IPS-20b (cell line): ENCODE measurements around the gene SS18L1.
A peak's percentile ranks its signal among the peaks of the same experiment; 100 is the strongest.

Source experiments
- H3K27ac ChIP-seq: one replicate; pipeline ENCODE4 v1.5.1; 2013; ENCODE audit warnings: low read length
- H3K27me3 ChIP-seq: 2 replicates; pipeline ENCODE4 v1.6.1; 2013; ENCODE audit warnings: mild to moderate bottlenecking, low read length, inconsistent platforms; ENCODE audit not compliant: insufficient read depth
- H3K36me3 ChIP-seq: 2 replicates; pipeline ENCODE4 v1.6.1; 2013; ENCODE audit warnings: low read depth, mild to moderate bottlenecking, inconsistent platforms, low read length, moderate library complexity; ENCODE audit not compliant: insufficient read depth
- H3K4me1 ChIP-seq: 2 replicates; pipeline ENCODE4 v1.6.1; 2013; ENCODE audit warnings: mild to moderate bottlenecking, control low read depth, inconsistent platforms, low read length, moderate library complexity; ENCODE audit not compliant: insufficient read depth
- H3K4me3 ChIP-seq: 2 replicates; pipeline ENCODE4 v1.5.1; 2013; ENCODE audit warnings: mild to moderate bottlenecking, low read length, inconsistent platforms
- H3K9ac ChIP-seq: 2 replicates; pipeline ENCODE4 v1.6.1; 2013; ENCODE audit warnings: low read depth, mild to moderate bottlenecking, inconsistent platforms, low read length, moderate library complexity
- H3K9me3 ChIP-seq: 2 replicates; pipeline ENCODE4 v1.6.1; 2013; ENCODE audit warnings: mild to moderate bottlenecking, low read depth, low read length, inconsistent platforms; ENCODE audit not compliant: insufficient read depth

The SS18L1 gene

DNA sequence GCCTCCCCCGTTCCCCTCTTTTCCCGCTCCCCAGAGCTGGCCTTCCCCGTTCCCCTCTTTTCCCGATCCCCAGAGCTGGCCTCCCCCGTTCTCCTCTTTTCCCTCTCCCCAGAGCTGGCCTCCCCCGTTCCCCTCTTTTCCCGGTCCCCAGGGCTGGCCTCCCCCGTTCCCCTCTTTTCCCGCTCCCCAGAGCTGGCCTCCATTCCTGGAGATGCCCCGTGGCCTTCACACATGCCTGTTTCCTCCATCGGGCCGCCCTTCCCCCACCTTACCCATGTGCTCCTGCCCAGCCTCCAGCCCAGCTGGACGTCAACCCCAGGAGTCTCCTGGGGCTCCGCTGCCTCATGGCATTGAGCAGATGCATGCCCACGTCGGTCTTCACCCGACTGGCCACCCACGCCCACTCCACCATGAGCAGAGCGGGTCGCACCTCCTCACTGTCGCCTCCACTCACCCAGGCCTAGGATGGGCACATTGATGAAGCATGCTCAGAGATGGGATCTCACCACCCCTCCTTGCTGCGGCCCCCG is 8.3 kb downstream of the SS18L1 start:
- H3K36me3 ChIP-seq, result peaks cover 22% of the 10 kb centered on the region
- H3K27ac ChIP-seq, result no peak overlapping the region
- H3K4me3 ChIP-seq, result no peak overlapping the region
- no peaks in the 10 kb centered on the region for H3K9me3 ChIP-seq
- H3K27me3 ChIP-seq, result no peaks in the 10 kb centered on the region
- H3K9ac ChIP-seq, result no peak overlapping the region
- peaks cover 25% of the 10 kb centered on the region for H3K4me1 ChIP-seq

DNA sequence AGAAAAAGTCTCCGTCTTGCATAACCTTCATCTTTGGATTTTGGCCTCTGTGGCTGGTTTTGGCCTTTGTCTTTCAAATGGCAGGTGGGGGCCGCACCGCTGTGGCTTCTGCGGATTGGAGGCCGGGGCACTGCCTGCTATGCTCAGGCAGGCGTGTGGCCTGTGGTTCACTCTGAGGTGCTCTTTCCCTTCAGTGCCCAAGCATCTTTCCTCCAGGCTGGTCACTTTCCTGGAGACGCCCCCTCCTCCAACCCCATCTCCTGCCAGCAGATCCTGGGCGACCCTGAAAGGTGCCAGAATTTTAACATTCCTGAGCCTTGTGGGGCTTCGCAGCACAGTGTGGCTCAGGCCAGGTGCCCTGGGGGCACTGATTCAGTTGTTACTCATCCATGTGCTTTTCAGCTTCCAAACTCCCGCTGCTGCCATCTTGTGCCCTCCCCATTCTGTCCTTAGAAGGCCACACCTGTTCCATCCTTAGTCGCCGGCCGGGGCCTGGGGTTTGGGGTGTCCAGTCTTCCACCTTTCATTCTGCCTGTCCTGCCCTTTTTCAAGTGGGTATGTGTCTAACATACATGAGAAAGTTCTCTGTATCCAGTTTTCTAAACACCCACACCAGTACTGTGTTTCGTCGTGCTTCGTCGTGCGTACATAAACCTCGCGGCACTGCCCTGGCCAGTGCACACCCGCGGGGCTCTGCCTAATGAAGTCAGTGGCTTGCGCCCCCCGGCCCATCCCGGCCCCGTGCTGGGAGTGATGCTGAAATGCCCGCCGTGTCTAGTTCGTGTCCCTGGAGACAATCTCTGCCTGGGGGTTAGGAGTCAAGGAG is 12.1 kb downstream of the SS18L1 start:
- peak overlapping the region; percentile 37 for H3K9ac ChIP-seq
- peaks cover 19% of the 10 kb centered on the region for H3K4me1 ChIP-seq
- H3K27ac ChIP-seq, result no peak overlapping the region
- no peaks in the 10 kb centered on the region for H3K9me3 ChIP-seq
- no peaks in the 10 kb centered on the region for H3K27me3 ChIP-seq
- H3K36me3 ChIP-seq, result peaks cover 34% of the 10 kb centered on the region
- no peak overlapping the region for H3K4me3 ChIP-seq

DNA sequence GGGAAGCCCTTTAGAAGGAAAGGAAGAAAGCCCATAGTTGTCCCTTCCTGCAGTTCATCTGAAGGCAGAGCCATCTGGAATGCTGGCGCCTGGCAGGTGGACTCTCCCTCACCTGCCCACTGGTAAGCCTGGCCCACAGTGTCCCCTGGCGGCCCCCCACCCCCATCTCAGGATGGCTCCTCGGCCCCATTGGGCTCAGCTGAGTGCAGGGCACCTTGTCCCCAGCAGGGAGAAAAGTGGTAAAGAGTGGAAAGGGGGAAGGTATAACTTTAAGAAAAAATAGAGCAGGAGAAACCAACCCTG is 12.6 kb downstream of the SS18L1 start:
- no peaks in the 10 kb centered on the region for H3K9me3 ChIP-seq
- no peaks in the 10 kb centered on the region for H3K27me3 ChIP-seq
- H3K9ac ChIP-seq, result no peak overlapping the region
- peaks cover 19% of the 10 kb centered on the region for H3K4me1 ChIP-seq
- H3K4me3 ChIP-seq, result no peak overlapping the region
- peaks cover 40% of the 10 kb centered on the region for H3K36me3 ChIP-seq
- H3K27ac ChIP-seq, result no peak overlapping the region

DNA sequence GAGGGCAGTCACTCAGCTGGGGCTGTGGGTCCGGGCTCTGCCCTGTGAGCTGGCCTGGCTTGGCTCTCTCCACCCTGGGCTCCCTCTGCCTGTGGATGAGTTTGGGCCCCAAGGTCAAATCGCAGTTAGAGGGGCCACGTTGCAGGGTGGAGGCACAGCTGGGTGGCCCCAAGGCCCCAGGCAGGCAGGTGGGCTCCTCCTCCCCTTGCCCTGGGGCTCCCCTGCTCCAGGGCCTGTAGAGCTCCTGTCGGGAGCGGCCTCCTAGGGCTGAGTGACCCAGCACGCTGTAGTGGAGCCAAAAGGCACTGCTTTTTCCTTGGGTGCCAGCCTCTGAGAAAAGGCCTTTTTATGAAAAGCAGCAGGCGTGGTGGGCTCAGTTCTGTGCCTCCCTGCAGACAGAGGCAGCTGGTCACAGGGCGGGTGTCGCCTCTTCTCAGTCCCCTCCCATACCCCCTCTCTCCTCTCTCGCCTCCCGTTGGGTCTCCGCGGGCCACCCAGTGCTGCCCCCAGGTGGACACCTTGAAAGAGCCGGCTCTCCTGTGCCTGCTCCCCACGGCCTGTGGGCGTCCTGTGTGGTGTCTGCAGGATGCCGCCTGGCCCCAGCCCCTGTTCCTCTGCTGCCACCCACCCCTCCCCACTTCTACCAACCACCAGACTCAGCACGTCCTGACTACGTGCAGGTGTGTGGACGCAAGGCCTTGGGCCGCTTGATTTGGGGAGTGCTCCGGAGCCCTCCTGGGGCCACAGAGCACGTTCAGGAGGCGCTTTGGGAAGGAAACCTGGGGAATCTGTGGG is 13.2 kb downstream of the SS18L1 start:
- H3K4me1 ChIP-seq, result peaks cover 19% of the 10 kb centered on the region
- no peaks in the 10 kb centered on the region for H3K9me3 ChIP-seq
- peaks cover 46% of the 10 kb centered on the region for H3K36me3 ChIP-seq
- no peak overlapping the region for H3K4me3 ChIP-seq
- H3K27me3 ChIP-seq, result no peaks in the 10 kb centered on the region
- peak overlapping the region; percentile 58 for H3K9ac ChIP-seq
- no peak overlapping the region for H3K27ac ChIP-seq

DNA sequence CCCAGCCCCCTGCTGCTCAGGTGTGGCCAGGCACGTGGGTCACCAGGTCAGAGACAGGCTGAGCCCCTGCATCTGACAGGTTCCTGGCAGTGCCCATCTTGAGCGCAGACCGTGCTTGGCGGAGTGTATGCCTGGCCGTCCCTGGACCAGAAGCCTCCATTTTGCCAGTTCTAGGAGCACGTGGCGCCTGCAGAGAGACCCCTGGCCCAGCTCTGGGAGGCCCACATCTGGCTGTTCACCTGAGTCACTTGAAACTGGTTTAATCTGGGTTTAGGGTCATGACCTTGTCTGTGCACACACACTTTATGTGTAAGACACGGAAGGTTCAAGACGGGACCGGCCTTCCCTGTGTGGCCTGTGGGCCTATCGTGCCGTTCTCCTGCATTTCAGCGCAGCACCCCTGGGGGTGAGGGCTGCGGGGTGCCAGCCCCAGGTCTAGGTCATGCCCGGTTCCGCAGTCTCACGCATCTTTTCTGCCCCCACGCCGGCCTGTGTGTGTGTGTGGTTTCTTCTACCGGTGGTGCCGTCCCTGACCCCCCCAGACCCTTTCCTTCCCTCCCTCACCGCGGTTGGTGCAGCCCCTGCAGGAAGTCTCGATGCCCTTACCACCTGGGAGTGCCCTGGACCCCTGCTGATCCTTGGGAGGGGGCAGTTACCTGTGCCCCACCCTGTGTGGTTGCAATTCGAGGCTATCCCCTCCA is 14.0 kb downstream of the SS18L1 start:
- Histone ChIP-seq H3K4me1 (peaks cover 19% of the 10 kb centered on the region), H3K9me3 (no peaks in the 10 kb centered on the region), H3K27ac (no peak overlapping the region), H3K27me3 (no peaks in the 10 kb centered on the region), H3K9ac (peak overlapping the region; percentile 21; the same call in 1 of the 2 replicates), H3K36me3 (peaks cover 53% of the 10 kb centered on the region), H3K4me3 (no peak overlapping the region)

DNA sequence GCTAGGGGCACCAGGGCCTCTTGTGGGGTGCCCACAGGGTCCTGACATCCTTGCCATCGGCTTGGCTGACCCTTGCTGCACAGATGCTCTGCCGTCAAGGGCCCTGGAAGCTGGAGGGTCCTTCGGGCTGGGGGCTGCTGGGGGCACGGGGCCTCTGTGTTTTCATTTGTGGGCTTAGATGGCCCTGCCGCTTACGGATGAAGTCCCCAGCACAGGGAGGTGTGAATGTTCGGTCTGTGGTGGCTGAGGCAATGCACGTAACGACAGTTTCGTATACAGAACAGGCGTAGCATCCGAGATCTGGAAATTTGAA is 14.5 kb downstream of the SS18L1 start:
- H3K36me3 ChIP-seq, result peaks cover 53% of the 10 kb centered on the region
- no peak overlapping the region for H3K4me3 ChIP-seq
- no peak overlapping the region for H3K27ac ChIP-seq
- no peaks in the 10 kb centered on the region for H3K9me3 ChIP-seq
- no peak overlapping the region for H3K9ac ChIP-seq
- no peaks in the 10 kb centered on the region for H3K27me3 ChIP-seq
- H3K4me1 ChIP-seq, result peaks cover 19% of the 10 kb centered on the region

DNA sequence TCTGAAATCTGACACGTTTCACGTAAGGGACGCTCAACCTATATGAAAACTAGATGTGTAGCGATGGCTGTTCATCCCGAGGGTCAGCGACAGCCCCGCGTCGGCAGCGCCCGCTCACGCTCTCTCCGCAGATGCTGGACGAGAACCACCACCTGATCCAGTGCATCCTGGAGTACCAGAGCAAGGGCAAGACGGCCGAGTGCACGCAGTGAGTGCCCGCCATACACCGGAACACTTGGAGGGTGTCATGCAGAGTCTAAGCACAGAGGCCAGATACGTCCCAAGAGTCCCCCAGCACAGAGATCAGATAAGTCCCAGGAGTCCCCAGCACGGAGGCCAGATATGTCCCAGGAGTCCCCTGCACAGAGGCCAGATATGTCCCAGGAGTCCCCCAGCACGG is 15.0 kb downstream of the SS18L1 start:
- H3K9me3 ChIP-seq, result no peaks in the 10 kb centered on the region
- no peak overlapping the region for H3K4me3 ChIP-seq
- H3K27me3 ChIP-seq, result no peaks in the 10 kb centered on the region
- H3K27ac ChIP-seq, result no peak overlapping the region
- H3K4me1 ChIP-seq, result peaks cover 19% of the 10 kb centered on the region
- H3K9ac ChIP-seq, result no peak overlapping the region
- peaks cover 53% of the 10 kb centered on the region for H3K36me3 ChIP-seq

DNA sequence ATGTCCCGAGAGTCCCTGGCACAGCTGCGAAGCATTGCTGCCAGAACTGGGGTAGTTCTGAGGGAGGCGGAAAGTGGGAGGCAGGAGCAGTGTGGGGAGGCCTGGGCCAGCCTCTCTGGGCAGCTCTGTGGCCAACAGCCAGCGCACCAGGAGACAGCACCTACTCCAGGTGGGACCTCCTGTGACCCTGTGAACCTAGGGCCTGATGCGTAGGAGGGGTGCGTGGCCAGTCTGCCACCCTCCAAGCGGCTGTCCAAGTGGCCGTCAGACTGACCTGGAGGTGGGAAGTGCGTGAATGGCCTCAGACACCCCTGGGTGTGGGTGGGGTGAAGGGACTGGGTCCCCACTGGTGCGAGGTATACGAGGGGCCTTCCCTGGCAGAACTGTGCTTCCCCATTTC is 15.5 kb downstream of the SS18L1 start:
- no peak overlapping the region for H3K27ac ChIP-seq
- H3K36me3 ChIP-seq, result peaks cover 53% of the 10 kb centered on the region
- no peaks in the 10 kb centered on the region for H3K9me3 ChIP-seq
- H3K27me3 ChIP-seq, result no peaks in the 10 kb centered on the region
- H3K4me3 ChIP-seq, result no peak overlapping the region
- H3K9ac ChIP-seq, result no peak overlapping the region
- H3K4me1 ChIP-seq, result peaks cover 19% of the 10 kb centered on the region

DNA sequence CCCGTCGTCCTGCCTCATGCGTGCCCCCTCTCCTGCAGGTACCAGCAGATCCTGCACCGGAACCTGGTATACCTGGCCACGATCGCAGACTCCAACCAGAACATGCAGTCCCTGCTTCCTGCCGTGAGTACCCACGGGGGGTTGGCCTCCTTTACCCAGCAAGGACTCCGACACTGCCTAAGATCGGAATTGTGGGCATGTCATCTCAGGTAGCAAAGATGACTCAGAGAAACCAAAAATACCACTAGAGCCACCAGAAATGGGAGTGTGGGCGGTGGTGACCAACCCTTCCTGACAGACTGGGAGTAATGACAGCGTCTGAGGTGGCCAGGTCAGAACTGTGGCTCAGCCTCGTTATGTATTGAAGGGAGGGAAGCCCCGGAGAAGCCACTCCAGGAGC is 16.3 kb downstream of the SS18L1 start:
- Histone ChIP-seq H3K9me3 (no peaks in the 10 kb centered on the region), H3K27me3 (no peaks in the 10 kb centered on the region), H3K36me3 (peaks cover 53% of the 10 kb centered on the region), H3K9ac (no peak overlapping the region), H3K4me1 (peaks cover 13% of the 10 kb centered on the region), H3K27ac (no peak overlapping the region), H3K4me3 (no peak overlapping the region)

DNA sequence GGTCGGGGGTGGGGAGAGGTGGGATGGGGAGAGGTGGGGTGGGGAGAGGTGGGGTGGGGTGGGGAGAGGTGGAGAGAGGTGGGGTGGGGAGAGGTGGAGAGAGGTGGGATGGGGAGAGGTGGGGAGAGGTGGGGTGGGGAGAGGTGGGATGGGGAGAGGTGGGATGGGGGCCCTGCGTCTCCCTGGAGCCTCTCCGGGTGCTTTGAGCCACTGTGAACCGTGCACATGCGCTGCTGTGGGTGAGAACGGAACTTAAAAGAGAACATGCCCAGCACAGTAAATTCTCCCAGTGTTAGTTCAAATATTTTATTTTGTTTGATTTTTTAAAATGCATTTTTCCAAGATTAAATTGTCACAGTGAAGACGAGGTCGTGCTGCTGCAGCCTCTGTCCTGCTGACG is 16.7 kb downstream of the SS18L1 start:
- H3K4me1 ChIP-seq, result peaks cover 9% of the 10 kb centered on the region
- H3K9me3 ChIP-seq, result no peaks in the 10 kb centered on the region
- H3K36me3 ChIP-seq, result peaks cover 58% of the 10 kb centered on the region

DNA sequence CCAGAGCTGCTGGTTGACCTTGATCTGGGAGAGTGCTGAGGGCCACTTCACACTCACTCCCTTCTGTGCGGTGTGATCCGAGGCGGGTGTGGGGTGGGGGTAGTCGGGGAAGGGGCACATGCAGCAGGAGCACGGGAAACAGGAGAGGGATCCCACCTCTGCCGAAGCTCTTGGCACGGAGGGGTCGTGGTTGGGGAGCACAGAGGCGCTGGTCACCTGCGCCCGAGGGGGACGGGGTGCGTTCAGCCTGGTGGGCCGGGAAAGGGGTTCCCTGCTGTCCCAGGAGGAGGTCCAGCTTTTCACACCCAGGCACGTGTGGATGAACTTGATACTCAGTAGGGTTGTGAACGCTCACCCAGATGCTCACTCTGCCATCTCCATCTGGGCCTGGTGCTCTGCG is 17.3 kb downstream of the SS18L1 start:
- H3K27ac ChIP-seq, result no peak overlapping the region
- H3K4me3 ChIP-seq, result no peak overlapping the region
- no peaks in the 10 kb centered on the region for H3K27me3 ChIP-seq
- peaks cover 6% of the 10 kb centered on the region; the same call in 1 of the 2 replicates for H3K4me1 ChIP-seq
- no peak overlapping the region for H3K9ac ChIP-seq
- H3K9me3 ChIP-seq, result no peaks in the 10 kb centered on the region
- peaks cover 64% of the 10 kb centered on the region for H3K36me3 ChIP-seq

More for the DNA sequence above, 16.7 kb downstream of the SS18L1 start:
- H3K4me3 ChIP-seq, result no peak overlapping the region
- H3K27ac ChIP-seq, result no peak overlapping the region
- H3K9ac ChIP-seq, result no peak overlapping the region
- H3K27me3 ChIP-seq, result no peaks in the 10 kb centered on the region
